ENCODE measurements around the gene CDK5RAP2. TPM values are rescaled to one million over a fixed set of nuclear protein-coding genes. Genes with fewer than 3 reads are reported as not detected.
"Not testable (repeated sequence)": the region's sequence is repeated elsewhere in the genome, so short reads cannot be mapped to it uniquely, and the experiment has no call there.

Gene CDK5RAP2
- total and polyA plus RNA-seq, 9 of the 15 experiments (the other 6 are each of a cell fraction or from before 2014, with no cell fraction given), result 19.9 to 68.8 (median 42.2) TPM

GRCh38 chr9:120530220-120530832 is 49.6 kb downstream of the CDK5RAP2 start:
- POLR2A ChIA-PET, result interaction anchor here (1.8 kb wide), 1 partner anchor 14 kb away, joined by 7 read pairs; no protein-coding TSS in a partner anchor

GRCh38 chr9:120528829-120529228 is 51.1 kb downstream of the CDK5RAP2 start:
- H3K27me3 ChIP-seq (ENCODE audit: control insufficient read depth in 2 of 2, insufficient read depth in 2 of 2, low read length in 2 of 2), result no peaks in the 10 kb centered on the region
- H3K9ac ChIP-seq (ENCODE audit: insufficient read depth in 1 of 2, low read depth in 2 of 2, low read length in 2 of 2), result no peak overlapping the region
- BruUV-seq (replicated peaks), result no TSS peak
- DNase-seq (ENCODE audit: extremely low read depth in 1 of 4, low spot score in 3 of 4) (no peak), FAIRE-seq (no peak), ATAC-seq (no peak)
- H3K36me3 ChIP-seq (ENCODE audit: control insufficient read depth, insufficient read depth, low read length), result peaks cover 90% of the 10 kb centered on the region
- peaks cover 0 to 3% of the 10 kb centered on the region in 2 experiments; a peak in 2 of 5 replicates for H3K4me1 ChIP-seq (replicated peaks in 1 of 2; ENCODE audit: control insufficient read depth in 2 of 2, insufficient read depth in 2 of 2, low read length in 2 of 2)
- intact Hi-C loops (cut with micrococcal nuclease), result no loop called here
- CTCF ChIA-PET (ENCODE audit: low intra/inter-chr PET ratio), result no interaction called here
- POLR2A ChIA-PET, result interaction anchor here (0.5 to 1.8 kb wide), 5 partner anchors 8 to 29 kb away, joined by 3 to 7 read pairs (median 4); no protein-coding TSS in a partner anchor
- no peak overlapping the region for H3K4me3 ChIP-seq
- no peak overlapping the region for H3K27ac ChIP-seq (ENCODE audit: extremely low read depth, low read depth, low read length)
- H2AFZ ChIP-seq (ENCODE audit: low read depth, low read length), result no peak overlapping the region
- in situ Hi-C loops (cut with MboI), result no loop called here
- H3K9me3 ChIP-seq (replicated peaks; ENCODE audit: control insufficient read depth, insufficient read depth, low read depth, low read length), result no peaks in the 10 kb centered on the region
- H4K20me1 ChIP-seq (replicated peaks; ENCODE audit: control insufficient read depth, insufficient read depth, low read length), result no peaks in the 10 kb centered on the region
- H3K4me2 ChIP-seq (ENCODE audit: insufficient read depth, low read length), result no peak overlapping the region
- WGBS (ENCODE audit: insufficient coverage, low coverage, missing lambda C conversion rate), result 83% methylated on average over 7 of the region's 7 CpGs
- no peaks in the 10 kb centered on the region for H3K9me1 ChIP-seq (ENCODE audit: control insufficient read depth, insufficient read depth, low read length)
- H3K79me2 ChIP-seq (ENCODE audit: control insufficient read depth, insufficient read depth, low read length), result no peaks in the 10 kb centered on the region
- TF ChIP-seq GTF2B (IDR thresholded peaks at IDR 0.05; ENCODE audit: extremely low read depth, insufficient read length) (no peak), FOXO4 (CRISPR knock-in tag; IDR thresholded peaks at IDR 0.05) (no peak), ZNF561 (CRISPR knock-in tag; conservative IDR thresholded peaks at IDR 0.05) (no peak), CTCFL (IDR thresholded peaks at IDR 0.05; ENCODE audit: borderline replicate concordance, insufficient read depth, low read depth, low read length, poor library complexity, severe bottlenecking) (no peak), ZNF316 (IDR thresholded peaks at IDR 0.05) (no peak), HDAC3 (IDR thresholded peaks at IDR 0.05; ENCODE audit: borderline replicate concordance, partially characterized antibody) (no peak), SIX5 (IDR thresholded peaks at IDR 0.05; ENCODE audit: borderline replicate concordance in 1 of 2, insufficient read depth in 1 of 2, low read depth in 1 of 2, low read length in 2 of 2) (no peak), GTF2E2 (tag; IDR thresholded peaks at IDR 0.05) (no peak), WHSC1 (IDR thresholded peaks at IDR 0.05; ENCODE audit: low read length) (no peak)

More at GRCh38 chr9:120530220-120530832, 49.6 kb downstream of the CDK5RAP2 start:
- CTCF ChIA-PET (ENCODE audit: low intra/inter-chr PET ratio); H3K9ac ChIP-seq (ENCODE audit: insufficient read depth in 1 of 2, low read depth in 2 of 2, low read length in 2 of 2); H3K4me2 ChIP-seq (ENCODE audit: insufficient read depth, low read length); ATAC-seq; H3K9me3 ChIP-seq (replicated peaks; ENCODE audit: control insufficient read depth, insufficient read depth, low read depth, low read length); intact Hi-C loops (cut with micrococcal nuclease); H3K4me1 ChIP-seq (replicated peaks in 1 of 2; ENCODE audit: control insufficient read depth in 2 of 2, insufficient read depth in 2 of 2, low read length in 2 of 2); H2AFZ ChIP-seq (ENCODE audit: low read depth, low read length); H3K9me1 ChIP-seq (ENCODE audit: control insufficient read depth, insufficient read depth, low read length); H3K27ac ChIP-seq (ENCODE audit: extremely low read depth, low read depth, low read length); DNase-seq (ENCODE audit: extremely low read depth in 1 of 4, low spot score in 3 of 4); H4K20me1 ChIP-seq (replicated peaks; ENCODE audit: control insufficient read depth, insufficient read depth, low read length); H3K4me3 ChIP-seq; H3K27me3 ChIP-seq (ENCODE audit: control insufficient read depth in 2 of 2, insufficient read depth in 2 of 2, low read length in 2 of 2); H3K79me2 ChIP-seq (ENCODE audit: control insufficient read depth, insufficient read depth, low read length); BruUV-seq (replicated peaks); FAIRE-seq; in situ Hi-C loops (cut with MboI): not testable (repeated sequence)
- 92% methylated on average over 6 of the region's 6 CpGs for WGBS (ENCODE audit: insufficient coverage, low coverage, missing lambda C conversion rate)
- H3K36me3 ChIP-seq (ENCODE audit: control insufficient read depth, insufficient read depth, low read length), result peaks cover 87% of the 10 kb centered on the region

All from K562 (cell line).